Liver (tissue), 9 donors: ENCODE data around the gene DMRTC2. TPM values are rescaled to one million over a fixed set of nuclear protein-coding genes. Genes with fewer than 3 reads are reported as not detected.

ENCODE experiments used
- DNase-seq: peaks from one replicate; pipeline ENCODE4 v3.0.0-alpha.2; 2017; ENCODE audit warnings: low spot score
- H3K27ac ChIP-seq, 2 donors: one replicate each; pipeline ENCODE4 v1.7.0; 2013; ENCODE audit warnings: inconsistent platforms in 2 of 2, low read length in 2 of 2, control low read depth in 1 of 2, low read depth in 1 of 2, mild to moderate bottlenecking in 1 of 2
- H3K27me3 ChIP-seq, 4 donors: one replicate each; pipeline versions ENCODE4 v1.6.1 to v1.7.0; 2013; ENCODE audit warnings: low read length in 3 of 4, inconsistent platforms in 1 of 4, mild to moderate bottlenecking in 1 of 4, moderate library complexity in 1 of 4; ENCODE audit not compliant: control insufficient read depth in 4 of 4, insufficient read depth in 4 of 4
- H3K36me3 ChIP-seq, 4 donors: one replicate each; pipeline versions ENCODE4 v1.6.1 to v1.7.0; 2013; ENCODE audit warnings: low read length in 3 of 4, mild to moderate bottlenecking in 3 of 4, low read depth in 1 of 4, moderate library complexity in 1 of 4; ENCODE audit not compliant: control insufficient read depth in 4 of 4, insufficient read depth in 3 of 4
- H3K4me1 ChIP-seq, 4 donors: one replicate each; pipeline versions ENCODE4 v1.6.1 to v1.7.0; 2013; ENCODE audit warnings: low read length in 3 of 4, mild to moderate bottlenecking in 3 of 4, moderate library complexity in 1 of 4; ENCODE audit not compliant: control insufficient read depth in 4 of 4, insufficient read depth in 4 of 4
- H3K4me3 ChIP-seq, 3 donors: one replicate each; pipeline versions ENCODE4 v1.6.1 to v1.7.0; 2013; ENCODE audit warnings: low read length in 3 of 3, control low read depth in 1 of 3, low read depth in 1 of 3, mild to moderate bottlenecking in 1 of 3
- H3K9ac ChIP-seq, 2 donors: one replicate each; pipeline ENCODE4 v1.7.0; 2013; ENCODE audit warnings: low read length in 2 of 2, mild to moderate bottlenecking in 2 of 2, moderate library complexity in 2 of 2, control low read depth in 1 of 2, low read depth in 1 of 2
- H3K9me3 ChIP-seq, 4 donors: one replicate each; pipeline versions ENCODE4 v1.6.1 to v1.7.0; 2013; ENCODE audit warnings: low read length in 3 of 4; ENCODE audit not compliant: control insufficient read depth in 4 of 4
- ATF3 ChIP-seq: IDR thresholded peaks from 2 replicates; pipeline ENCODE4 v1.6.1; 2016; ENCODE audit warnings: antibody characterized with exemption
- EGR1 ChIP-seq, 2 donors: IDR thresholded peaks; 2 replicates each; pipeline ENCODE4 v1.6.1; 2016 to 2018; ENCODE audit warnings: antibody characterized with exemption in 2 of 2, low read depth in 2 of 2
- FOXA1 ChIP-seq: IDR thresholded peaks from 2 replicates; pipeline ENCODE4 v1.6.1; 2016; ENCODE audit warnings: antibody characterized with exemption
- FOXA2 ChIP-seq: IDR thresholded peaks from 2 replicates; pipeline ENCODE4 v1.6.1; 2016; ENCODE audit warnings: antibody characterized with exemption
- GABPA ChIP-seq, 2 donors: IDR thresholded peaks in 1 of 2; conservative IDR thresholded peaks in 1 of 2; 2 replicates each; pipeline ENCODE4 v1.6.1; 2016; ENCODE audit warnings: antibody characterized with exemption in 2 of 2, mild to moderate bottlenecking in 1 of 2, moderate library complexity in 1 of 2
- HNF4A ChIP-seq, 2 donors: conservative IDR thresholded peaks; 2 replicates each; pipeline ENCODE4 v1.6.1; 2016; ENCODE audit warnings: antibody characterized with exemption in 2 of 2, mild to moderate bottlenecking in 2 of 2
- HNF4G ChIP-seq: IDR thresholded peaks from 2 replicates; pipeline ENCODE4 v1.6.1; 2016; ENCODE audit warnings: antibody characterized with exemption
- JUND ChIP-seq, 2 donors: IDR thresholded peaks; 2 replicates each; pipeline ENCODE4 v1.6.1; 2016; ENCODE audit warnings: antibody characterized with exemption in 2 of 2
- NR2F2 ChIP-seq: IDR thresholded peaks from 2 replicates; pipeline ENCODE4 v1.6.1; 2016; ENCODE audit warnings: antibody characterized with exemption
- RAD21 ChIP-seq, 2 donors: IDR thresholded peaks; 2 replicates each; pipeline ENCODE4 v1.6.1; 2016; ENCODE audit warnings: antibody characterized with exemption in 2 of 2, mild to moderate bottlenecking in 2 of 2
- REST ChIP-seq: IDR thresholded peaks from 2 replicates; pipeline ENCODE4 v1.6.1; 2016; ENCODE audit warnings: antibody characterized with exemption, mild to moderate bottlenecking
- SP1 ChIP-seq: IDR thresholded peaks from 2 replicates; pipeline ENCODE4 v1.6.1; 2018; ENCODE audit warnings: antibody characterized with exemption, mild to moderate bottlenecking
- TAF1 ChIP-seq: conservative IDR thresholded peaks from 2 replicates; pipeline ENCODE4 v1.6.1; 2016; ENCODE audit warnings: antibody characterized with exemption, mild to moderate bottlenecking
- YY1 ChIP-seq: IDR thresholded peaks from 2 replicates; pipeline ENCODE4 v1.6.1; 2016; ENCODE audit warnings: antibody characterized with exemption, mild to moderate bottlenecking
- WGBS: extraction: QIAGEN DNeasy Blood & Tissue Kit; methylation state at CpG from one replicate; pipeline ENCODE4 v1.1.7; 2013; 5-methylcytosine and 5-hydroxymethylcytosine counted together
- polyA plus RNA-seq, 2 donors: library from polyadenylated mRNA; stranded (reverse) in 1 of 2; unstranded in 1 of 2; fragments of 200-250 nt in 1 of 2; fragments of >200 nt in 1 of 2; fragmentation: Nextera tagmentation in 1 of 2; extraction: Ambion mirVana in 1 of 2; gene quantifications; one replicate each; pipeline versions ENCODE4 v1.2.1 to v1.2.3, GENCODE V29; 2013 to 2015
- total RNA-seq, 2 donors: library from RNA; depleted of rRNA; stranded (reverse); fragments of >200 nt; gene quantifications; one replicate each; pipeline ENCODE4 v1.2.3, GENCODE V29; 2014
- TF ChIP-seq, protein P1 (sequence below): IDR thresholded peaks from 2 replicates; pipeline ENCODE4 v1.6.1; 2016; ENCODE audit warnings: antibody characterized with exemption
- TF ChIP-seq, protein P2 (sequence below): IDR thresholded peaks from 2 replicates; pipeline ENCODE4 v1.6.1; 2016; ENCODE audit warnings: antibody characterized with exemption
- donor health status: healthy.
- donor health status: healthy.
- donor health status: healthy.
- donor health status: healthy.
- donor health status: healthy.

Gene DMRTC2
- total and polyA plus RNA-seq, 4 donors = not detected

GRCh38 chr19:41848666-41849065, 3.8 kb downstream of the DMRTC2 start (continued):
- no peak for TF ChIP-seq TAF1

DNA sequence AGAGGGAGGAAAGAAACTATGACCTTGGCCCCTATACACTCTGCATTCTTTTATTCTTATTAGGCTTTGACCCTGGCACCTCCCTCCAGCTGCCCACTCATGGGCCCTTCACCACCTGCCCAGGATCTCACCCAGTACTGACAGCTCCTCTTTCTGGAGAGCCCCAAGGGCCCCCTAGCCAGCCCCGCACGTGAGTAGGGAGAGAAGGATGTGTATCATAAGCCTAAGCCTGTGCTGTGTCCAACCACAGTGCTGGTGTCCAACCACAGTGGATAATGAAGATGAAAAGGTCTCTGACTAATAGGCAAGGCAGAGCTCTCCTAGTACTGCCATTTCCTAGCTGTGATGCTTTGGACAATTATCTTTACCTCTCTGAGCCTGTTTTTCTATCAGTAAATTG, 4.2 kb downstream of the DMRTC2 start:
- H3K36me3 ChIP-seq = no peaks in the 10 kb centered on the region
- H3K4me1 ChIP-seq = no peaks in the 10 kb centered on the region
- H3K4me3 ChIP-seq = no peak overlapping the region
- no peak overlapping the region for H3K27ac ChIP-seq
- H3K9me3 ChIP-seq = no peaks in the 10 kb centered on the region
- DNase-seq = no peak
- TF ChIP-seq, protein P1, sequence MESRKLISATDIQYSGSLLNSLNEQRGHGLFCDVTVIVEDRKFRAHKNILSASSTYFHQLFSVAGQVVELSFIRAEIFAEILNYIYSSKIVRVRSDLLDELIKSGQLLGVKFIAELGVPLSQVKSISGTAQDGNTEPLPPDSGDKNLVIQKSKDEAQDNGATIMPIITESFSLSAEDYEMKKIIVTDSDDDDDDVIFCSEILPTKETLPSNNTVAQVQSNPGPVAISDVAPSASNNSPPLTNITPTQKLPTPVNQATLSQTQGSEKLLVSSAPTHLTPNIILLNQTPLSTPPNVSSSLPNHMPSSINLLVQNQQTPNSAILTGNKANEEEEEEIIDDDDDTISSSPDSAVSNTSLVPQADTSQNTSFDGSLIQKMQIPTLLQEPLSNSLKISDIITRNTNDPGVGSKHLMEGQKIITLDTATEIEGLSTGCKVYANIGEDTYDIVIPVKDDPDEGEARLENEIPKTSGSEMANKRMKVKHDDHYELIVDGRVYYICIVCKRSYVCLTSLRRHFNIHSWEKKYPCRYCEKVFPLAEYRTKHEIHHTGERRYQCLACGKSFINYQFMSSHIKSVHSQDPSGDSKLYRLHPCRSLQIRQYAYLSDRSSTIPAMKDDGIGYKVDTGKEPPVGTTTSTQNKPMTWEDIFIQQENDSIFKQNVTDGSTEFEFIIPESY = no peak
- TF ChIP-seq RAD21 (IDR thresholded peaks at IDR 0.05) (no peak), FOXA2 (no peak), REST (no peak), SP1 (no peak), YY1 (no peak), HNF4A (conservative IDR thresholded peaks at IDR 0.05) (no peak), GABPA (IDR thresholded peaks at IDR 0.05 in 1 of 2, conservative IDR thresholded peaks at IDR 0.05 in 1 of 2) (no peak), NR2F2 (no peak), TAF1 (no peak), ATF3 (no peak), HNF4G (no peak), FOXA1 (no peak), EGR1 (IDR thresholded peaks at IDR 0.05; ENCODE audit: low read depth in 2 of 2) (no peak)
- H3K9ac ChIP-seq = no peak overlapping the region
- peaks cover 0 to 2% (median under 1%) of the 10 kb centered on the region in 4 donors for H3K27me3 ChIP-seq
- WGBS = 90% methylated on average over 2 of the region's 2 CpGs

DNA sequence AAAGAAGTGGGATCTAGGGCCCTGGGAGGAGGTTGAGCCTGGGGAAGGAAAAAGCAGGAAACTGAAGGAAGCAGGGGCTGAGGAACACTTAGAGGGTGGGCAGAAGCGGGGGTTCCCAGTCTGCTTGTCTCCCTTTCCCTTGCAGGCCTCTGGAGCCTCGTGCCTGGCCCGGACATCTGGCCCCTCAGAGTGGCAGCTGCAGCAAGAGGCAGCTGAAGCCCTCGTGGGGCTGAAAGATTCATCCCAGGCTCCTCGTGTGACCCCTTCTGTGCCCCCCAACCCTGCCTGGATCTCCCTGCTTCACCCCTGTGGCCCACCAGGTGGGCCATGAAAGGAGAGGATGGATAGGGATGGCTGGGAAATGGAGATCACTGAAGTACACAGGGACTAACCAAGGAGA, 5.5 kb downstream of the DMRTC2 start:
- no peaks in the 10 kb centered on the region for H3K4me1 ChIP-seq
- peaks cover 0 to 2% (median 0%) of the 10 kb centered on the region in 4 donors for H3K27me3 ChIP-seq
- H3K9me3 ChIP-seq = no peaks in the 10 kb centered on the region
- DNase-seq = no peak
- 66% methylated on average over 5 of the region's 5 CpGs for WGBS
- H3K27ac ChIP-seq = no peak overlapping the region
- TF ChIP-seq NR2F2 (no peak), REST (no peak), SP1 (no peak), RAD21 (IDR thresholded peaks at IDR 0.05) (no peak), JUND (IDR thresholded peaks at IDR 0.05) (no peak), YY1 (no peak), FOXA2 (no peak), GABPA (IDR thresholded peaks at IDR 0.05 in 1 of 2, conservative IDR thresholded peaks at IDR 0.05 in 1 of 2) (no peak), HNF4A (conservative IDR thresholded peaks at IDR 0.05) (no peak), ATF3 (no peak), EGR1 (IDR thresholded peaks at IDR 0.05; ENCODE audit: low read depth in 2 of 2) (no peak), TAF1 (no peak)
- TF ChIP-seq, protein P2, sequence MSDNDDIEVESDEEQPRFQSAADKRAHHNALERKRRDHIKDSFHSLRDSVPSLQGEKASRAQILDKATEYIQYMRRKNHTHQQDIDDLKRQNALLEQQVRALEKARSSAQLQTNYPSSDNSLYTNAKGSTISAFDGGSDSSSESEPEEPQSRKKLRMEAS = no peak
- TF ChIP-seq, protein P1 = no peak
- no peaks in the 10 kb centered on the region for H3K36me3 ChIP-seq
- H3K9ac ChIP-seq = no peak overlapping the region
- no peak overlapping the region for H3K4me3 ChIP-seq
